ENCODE measurements around the gene ARID1B.

The ARID1B gene

GRCh38 chr6:156794546-156795354 lies 17.6 kb downstream of the ARID1B start:
- DNase-seq: no peak

DNA sequence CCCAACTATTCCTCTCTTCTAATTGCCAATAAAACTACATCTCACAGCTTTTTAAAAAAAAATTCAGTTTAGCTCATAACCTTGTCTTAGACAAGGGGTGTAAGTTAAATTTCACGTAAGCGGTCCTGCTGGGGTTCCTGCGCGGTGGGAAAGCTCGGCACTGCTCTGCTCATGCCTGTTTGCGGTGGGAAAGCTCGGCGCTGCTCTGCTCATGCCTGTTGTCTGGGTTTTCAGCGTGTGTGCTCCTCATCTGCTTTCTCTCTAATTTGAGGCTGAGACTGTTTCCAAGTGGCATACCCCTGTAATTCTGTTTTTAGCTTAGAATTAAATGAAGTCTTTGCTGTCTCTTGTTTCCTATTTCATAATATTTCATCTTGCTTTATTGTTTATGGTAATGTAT lies 18.6 kb downstream of the ARID1B start:
- no peak for DNase-seq

DNA sequence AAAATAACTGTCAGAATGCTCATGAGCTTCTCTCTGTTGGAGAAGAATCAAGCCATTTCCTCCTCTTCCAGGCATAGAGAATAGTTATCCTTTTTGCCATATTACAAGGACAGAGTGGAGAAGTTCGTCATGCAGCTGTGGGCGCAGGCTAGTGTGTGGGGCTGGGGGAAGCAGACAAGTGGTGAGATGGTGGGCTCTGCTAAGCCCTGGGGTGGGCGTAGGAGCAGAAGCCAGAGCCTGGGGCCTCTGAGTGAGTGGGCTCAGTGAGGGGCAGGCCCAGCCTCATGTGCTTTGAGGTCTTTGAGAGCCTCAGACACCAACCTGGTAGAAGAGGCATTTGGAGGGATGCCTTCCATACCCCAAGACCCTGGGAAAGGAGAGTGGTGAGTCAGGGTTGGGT lies 19.4 kb downstream of the ARID1B start:
- DNase-seq: no peak

DNA sequence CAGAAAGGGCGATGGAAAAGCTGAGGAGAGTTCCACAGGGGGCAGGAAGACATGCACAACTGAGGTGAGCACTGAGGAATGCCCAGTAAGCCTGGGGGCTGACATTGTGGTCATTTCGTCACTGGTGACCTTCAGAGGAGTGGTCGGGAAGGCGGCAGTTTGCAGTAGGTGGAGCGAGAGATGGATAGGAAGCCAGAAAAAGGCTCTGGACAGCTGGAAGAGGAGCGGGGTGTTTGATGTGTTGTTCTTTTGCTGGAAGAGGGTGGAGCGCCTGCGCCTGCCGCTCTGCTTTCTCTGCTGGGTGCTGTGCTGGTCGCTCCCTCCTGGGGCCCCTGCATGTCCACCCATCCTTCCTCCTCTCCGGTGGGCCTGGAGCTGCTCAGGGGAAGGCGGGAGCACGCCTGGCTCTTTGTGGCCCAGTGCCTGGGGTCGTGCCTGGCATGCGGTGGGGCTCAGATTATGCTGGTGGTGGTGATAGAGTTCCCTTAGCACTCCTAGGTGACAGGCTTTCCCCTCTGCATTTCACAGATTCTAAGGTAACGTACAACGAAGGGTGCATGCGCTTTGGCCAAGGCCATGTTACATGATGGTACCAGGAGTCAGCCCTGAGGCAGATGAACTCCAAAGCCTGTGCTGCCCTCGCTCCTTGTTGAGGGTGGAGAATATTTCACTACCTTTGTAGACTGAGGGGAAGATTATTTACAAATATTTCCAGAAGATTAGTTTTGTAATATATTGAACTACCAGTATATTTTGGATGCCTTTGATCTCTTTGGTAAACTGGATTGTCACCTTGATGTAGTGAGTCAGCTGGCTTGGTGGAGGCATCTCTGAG lies 20.9 kb downstream of the ARID1B start:
- DNase-seq: no peak

- no peak for DNase-seq
Observed at GRCh38 chr6:156801712-156802111, 24.5 kb downstream of the ARID1B start.

DNA sequence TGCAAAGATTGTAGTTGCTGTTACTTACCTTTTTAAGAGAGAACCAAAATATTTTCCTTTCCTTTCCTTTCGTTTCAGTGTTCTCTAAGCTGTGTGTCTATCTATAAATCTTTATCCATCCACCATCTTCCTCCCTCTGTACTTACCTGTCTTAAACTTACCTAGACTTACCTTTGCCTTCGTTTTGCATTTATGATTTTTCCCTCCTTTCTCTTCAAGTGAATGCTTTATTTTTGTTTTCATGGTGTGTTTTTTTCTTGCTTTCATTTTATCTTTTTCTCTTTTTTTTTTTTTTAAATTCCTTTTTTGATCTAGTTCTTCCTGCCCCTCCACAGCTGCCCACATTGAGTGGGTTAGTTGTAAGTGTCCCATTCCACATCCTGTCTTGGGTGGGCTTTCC lies 26.2 kb downstream of the ARID1B start:
- DNase-seq: no peak

DNA sequence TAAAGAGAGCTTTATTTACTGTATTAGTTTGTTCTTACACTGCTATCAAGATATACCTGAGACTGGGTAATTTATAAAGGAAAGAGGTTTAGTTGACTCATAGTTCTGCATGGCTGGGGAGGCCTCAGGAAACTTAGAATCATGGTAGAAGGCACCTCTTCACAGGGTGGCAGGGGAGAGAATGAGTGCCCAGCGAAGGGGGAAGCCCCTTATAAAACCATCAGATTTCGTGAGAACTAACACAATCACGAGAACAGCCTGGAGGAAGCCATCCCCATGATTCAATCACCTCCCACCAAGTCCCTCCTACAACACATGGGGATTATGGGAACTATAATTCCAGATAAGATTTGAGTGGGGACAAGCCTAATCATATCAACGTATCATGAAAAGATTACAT lies 27.2 kb downstream of the ARID1B start:
- DNase-seq: no peak

GRCh38 chr6:156806155-156806554 lies 29.0 kb downstream of the ARID1B start:
- no peak for DNase-seq

DNA sequence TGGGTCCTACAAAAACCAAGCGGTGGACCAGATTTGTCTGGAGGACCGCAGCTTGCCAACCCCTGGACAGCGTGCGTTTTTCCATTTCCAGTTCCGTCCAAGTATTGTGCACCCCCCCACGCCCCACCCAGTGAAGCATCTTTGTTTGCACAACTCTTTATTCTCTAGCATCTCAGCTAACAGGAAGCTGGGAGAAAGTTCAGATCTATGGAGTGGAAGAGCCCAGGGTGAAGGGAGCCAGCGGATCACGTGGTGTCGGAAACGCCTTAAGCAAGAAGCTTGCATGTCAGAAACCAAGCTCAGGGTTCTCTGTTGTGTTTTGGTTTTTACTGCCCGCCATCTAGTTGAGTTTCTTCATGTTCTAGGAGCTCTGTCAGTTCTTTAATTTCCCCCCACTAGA lies 29.9 kb downstream of the ARID1B start:
- no peak for DNase-seq

- DNase-seq: no peak
Observed at GRCh38 chr6:156807795-156808194, 30.6 kb downstream of the ARID1B start.

DNA sequence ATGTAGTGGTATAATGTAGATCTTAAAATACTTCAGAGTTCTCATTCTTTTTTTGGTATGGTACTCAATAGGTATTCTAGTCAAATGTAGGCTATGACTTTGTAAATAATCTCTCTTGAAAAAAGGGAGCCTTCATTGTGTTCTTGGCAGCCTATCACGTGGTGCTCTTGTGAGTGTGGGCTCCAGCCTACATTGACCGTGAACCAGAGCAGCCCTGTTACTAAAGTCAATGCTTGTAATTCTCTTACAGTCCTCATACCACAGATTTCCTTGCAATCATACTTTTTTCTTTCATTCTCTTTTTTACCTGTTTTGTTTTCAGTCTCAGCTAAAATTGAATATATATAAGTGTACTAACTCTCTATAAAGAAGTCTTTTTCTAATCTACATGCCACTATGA lies 31.1 kb downstream of the ARID1B start:
- DNase-seq: peak; percentile 15

DNA sequence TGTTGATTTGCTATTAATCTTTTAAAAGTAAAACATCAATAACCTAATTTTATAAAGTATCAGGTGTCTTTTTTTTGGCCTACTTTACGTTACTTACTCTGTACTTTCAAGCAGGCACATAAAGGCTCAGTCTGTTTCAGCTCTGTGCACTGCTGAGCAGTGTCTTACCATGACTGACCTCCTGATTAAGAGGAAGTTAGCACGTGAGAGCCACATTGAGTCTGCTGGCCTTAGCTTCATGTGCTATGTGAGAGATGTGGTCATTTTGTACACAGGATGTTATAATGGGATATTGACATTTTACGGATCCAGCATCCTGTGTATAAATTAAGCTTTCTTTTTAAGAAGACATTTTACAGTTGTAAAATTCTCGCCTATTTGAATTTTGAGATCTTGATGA lies 31.9 kb downstream of the ARID1B start:
- DNase-seq: peak; percentile 17

DNA sequence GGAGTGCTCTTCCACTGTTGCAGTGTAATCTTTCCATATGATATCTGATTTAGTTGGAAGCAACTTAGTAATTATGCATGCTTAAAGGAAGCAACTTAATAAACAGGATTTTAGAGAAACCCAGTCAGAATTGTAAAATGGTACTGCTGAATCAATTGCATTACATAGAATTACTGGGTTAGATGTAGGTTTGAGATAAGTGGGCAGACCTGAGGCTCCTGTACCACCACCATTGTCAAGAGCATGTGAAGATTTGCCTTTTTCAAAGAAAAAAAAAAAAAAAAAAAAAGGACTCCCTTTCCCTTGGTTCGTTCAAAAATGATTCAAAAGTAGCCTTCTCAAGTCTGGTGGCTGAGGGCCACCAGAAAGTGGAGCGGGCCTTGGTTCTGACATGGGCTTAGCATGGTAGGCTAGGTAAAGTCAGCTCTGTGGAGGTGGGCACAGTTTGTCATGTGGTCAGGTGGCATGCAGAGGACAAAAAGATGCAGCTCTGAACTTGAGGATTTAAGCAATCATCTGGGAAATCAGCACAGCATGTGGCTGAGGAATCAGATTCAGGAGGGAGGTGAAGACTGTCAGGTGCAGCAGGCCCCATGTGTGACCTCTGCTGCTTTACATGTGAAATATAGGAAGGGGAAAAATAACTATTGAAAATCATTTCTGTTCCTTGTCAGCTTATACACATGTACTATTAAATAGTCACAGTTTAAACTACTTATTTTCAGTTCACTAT lies 32.4 kb downstream of the ARID1B start:
- DNase-seq: no peak

DNA sequence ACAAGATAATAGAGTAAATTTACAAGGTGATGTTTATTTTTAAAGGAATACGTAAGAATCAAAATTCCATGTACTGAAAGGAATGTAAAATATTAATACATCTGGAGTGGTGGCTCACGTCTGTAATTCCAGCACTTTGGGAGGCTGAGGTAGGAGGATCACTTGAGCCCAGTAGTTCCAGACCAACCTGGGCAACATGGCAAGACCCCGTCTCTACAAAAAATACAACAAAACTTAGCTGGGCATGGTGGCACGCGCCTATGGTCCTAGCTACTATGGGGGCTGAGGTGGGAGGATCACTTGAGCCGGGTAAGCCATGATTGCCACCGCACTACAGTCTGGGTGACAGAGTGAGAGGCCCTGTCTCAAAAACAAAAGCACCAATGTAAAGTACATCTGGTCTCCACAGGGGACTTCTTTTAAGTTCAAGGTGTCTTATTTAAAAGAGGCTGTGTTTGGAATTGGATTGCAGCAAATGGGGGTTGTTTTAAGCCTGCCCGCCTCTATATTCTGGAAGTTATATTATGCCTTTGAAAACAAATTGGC lies 36.9 kb downstream of the ARID1B start:
- no peak for DNase-seq

GRCh38 chr6:156816505-156816904 lies 39.3 kb downstream of the ARID1B start:
- DNase-seq: no peak

DNA sequence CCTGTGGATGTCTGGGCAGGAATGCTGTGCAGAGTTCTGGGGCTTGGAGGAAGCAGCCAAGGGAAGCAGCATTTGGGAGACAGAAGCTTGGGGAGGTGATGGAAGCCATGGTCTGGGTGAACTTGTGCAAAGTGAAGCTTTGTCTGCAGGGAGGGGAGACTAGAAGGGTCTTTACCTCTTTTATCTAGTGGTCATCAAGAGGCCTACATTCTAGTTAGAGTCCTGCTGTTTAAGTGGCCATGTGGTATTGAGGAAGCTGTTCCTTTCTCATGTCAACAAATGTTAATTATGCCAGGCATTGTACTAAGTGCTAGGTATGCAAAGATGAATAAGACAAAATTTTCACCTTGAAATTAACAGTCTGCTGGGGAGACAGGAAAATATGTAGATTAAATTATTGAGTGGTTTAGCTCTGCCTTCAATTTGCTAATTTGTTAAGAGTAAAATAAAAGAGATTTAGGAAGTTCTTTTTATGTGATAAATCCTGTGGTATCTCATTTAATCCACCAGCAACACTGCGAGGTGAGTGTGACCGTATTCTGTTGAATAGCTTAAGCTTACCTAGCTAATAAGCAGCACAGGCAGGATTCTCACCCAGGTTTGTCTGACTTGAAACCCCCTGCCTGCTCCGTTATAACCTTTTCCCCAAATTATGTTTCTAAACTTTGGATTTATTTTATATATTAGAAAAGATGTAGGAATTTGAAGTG lies 43.1 kb downstream of the ARID1B start:
- no peak for DNase-seq

DNA sequence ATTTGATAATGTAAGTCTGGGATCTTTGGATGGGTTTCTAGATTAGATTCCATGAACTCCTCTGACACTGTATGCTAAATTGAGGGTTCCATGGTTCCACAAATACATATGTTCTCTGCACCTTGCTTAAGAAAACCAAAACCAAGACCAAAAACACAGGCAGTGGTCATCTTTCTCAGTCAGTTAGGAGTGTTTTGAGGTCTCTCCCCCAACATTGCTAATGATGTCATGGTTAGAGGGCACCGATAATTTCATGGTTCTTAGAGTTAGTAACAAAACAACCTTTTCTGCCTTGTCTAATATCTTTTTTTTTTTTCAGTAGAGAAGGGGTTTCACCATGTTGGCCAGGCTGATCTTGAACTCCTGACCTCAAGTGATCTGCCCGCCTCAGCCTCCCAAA lies 44.5 kb downstream of the ARID1B start:
- no peak for DNase-seq

DNA sequence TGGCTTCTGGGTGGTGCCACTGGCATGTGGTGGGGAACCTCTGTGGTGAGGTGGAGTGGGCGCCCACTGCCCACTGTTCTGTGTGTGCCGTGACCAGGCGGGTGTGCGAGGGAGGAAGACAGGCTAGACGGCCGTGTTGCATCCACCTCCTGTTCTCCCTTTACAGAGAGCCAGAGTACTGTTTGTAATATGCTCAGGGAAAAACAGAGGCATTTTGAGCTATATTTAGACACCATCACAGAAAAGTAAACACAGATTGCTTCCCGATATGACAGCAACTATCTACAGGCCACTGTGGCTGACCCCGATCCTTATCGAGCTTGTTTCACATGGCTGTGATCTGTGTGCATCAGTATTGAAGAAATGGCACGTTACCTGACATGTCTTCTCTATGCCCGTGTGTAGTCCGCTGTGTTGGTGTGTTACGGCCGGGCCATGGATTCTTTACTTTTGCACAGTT lies 45.6 kb downstream of the ARID1B start:
- peak; percentile 6 for DNase-seq

DNA sequence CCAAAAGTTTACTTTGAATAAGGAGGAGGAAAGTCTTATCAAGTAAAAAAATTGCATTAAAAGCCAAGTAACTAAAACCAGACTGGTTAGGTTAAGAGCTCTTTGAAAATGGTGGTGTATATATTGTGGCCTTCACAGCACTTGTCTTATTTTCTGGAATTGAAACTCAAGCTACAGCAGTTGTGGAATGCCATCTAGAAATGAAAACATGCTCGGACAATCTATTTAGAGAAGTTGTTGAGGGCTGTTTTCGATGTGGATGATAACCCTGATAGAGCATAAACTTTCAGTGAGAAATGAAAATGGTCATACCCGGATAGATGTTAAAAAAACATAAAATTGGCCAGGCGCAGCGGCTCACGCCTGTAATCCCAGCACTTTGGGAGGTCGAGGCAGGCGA lies 47.0 kb downstream of the ARID1B start:
- DNase-seq: no peak

- DNase-seq: no peak
Observed at GRCh38 chr6:156825475-156825874, 48.3 kb downstream of the ARID1B start.

GRCh38 chr6:156826290-156826955 lies 49.2 kb downstream of the ARID1B start:
- no peak for DNase-seq

DNA sequence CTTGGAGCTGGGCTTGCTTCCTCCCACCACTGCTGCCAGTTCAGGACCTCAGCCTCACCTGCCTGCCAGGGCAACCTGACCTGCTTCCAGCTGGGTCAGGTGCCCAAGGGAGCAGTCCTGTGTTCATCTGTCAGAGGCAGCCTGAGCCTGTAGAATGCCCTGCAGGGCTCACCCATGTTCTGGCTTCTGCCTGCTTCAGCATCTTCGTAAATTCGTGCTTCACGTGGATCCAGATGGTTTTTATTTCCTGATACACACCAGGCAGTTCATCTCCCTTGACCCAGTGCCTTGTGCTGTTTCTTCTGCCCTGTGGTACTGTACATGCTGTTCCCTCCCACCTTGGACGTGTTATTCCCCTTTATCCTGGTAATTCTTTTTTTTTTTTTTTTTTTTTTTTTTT lies 50.2 kb downstream of the ARID1B start:
- no peak for DNase-seq
